ENCODE data around the gene HIPK4.
"Not testable (repeated sequence)": the region's sequence is repeated elsewhere in the genome, so short reads cannot be mapped to it uniquely, and the experiment has no call there.

The HIPK4 gene

DNA sequence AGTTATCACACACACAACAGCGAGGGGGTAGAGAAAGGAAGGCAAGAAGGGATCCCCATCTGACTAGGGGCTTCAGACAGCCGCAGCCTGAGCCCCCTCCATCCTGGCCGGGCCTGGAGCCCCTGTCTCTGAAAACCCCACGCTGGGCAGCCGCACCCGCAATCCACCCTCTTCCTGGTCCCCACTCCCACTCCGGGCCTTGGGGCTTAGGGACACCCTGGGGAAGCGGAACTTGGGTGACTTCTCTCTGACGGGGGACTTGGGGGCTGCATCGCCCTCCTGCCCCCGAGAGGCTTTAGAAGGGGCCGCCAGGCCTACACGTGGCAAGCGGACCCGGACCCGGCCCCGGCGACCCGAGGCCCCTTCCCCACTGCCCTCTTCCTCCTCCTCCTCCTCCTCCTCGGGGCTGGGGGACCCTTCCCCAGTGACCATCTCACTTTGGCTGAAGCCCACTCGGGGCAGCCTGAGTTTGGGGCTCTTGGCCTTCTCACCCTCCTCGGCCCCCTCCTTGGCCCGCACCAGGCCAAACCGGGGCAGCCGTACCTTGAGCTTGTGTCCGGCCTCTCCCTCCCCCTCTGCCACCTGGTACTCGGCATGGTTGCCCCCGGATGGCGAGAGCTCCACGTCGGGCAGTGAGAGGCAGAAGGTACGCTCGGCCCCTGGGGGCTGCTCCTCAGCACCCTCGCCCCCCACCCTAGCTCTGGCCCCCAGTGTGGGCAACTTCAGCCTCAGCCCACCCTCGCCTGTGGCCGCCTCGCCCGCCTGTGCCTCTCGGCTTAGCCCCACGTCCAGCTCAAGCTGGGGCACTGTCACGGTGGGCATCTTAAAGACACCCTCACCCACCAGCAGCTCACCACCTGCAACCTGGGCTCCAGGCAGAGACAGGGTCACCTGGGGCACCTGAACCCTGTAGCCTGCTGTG is 4.2 kb upstream of the HIPK4 start:
- DNase-seq (ENCODE audit: low read depth in 2 of 2): no peak

DNA sequence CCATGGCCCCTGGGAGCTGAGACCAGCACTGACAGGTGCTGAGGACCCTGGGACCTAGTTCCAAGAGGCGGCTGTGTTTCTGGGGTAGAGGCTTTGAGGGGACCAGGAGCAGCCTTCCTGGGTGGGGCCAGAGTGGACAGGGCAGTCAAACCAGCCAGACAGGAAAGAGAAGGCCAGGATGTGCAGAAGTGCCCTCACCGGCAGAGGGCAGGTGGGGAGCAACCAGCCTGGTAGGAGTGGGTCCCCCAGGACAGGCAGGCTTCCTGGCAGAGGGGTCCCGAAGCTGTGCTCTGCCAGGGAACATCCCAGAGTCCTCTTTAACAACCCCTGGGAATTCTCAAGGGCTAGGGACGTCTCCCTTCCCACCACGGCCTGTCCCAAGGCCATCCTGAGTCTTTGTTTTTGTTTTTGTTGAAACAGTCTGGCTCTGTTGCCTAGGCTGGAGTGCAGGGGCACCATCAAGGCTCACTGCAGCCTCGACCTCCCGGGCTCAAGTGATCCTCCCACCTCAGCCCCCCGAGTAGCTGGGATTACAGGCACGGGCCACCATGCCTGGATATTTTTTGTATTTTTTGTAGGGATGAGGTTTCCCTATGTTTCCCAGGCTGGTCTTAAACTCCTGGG is 3.0 kb upstream of the HIPK4 start:
- no peak for DNase-seq (ENCODE audit: low read depth in 2 of 2)

DNA sequence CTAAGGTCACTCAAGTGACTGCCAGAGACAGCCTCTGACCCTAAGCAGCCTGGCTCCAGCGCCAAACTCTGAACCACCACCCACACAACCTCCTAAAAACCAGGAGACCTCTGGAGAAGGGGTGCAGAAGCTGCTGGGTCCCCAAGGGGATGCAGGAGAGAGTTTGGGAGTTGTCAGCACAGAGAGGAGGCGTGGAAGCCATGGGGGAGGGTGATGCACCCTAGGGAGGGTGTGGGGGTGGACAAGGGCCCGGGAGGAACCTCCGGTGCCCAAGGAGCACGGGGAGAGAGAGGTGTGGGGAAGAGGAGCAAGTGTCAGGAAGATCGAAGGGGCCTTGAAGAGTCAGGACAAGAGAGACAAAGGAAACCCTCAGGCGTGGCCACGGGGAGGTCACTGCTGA is 2.1 kb upstream of the HIPK4 start:
- no peak for DNase-seq (ENCODE audit: low read depth in 2 of 2)

DNA sequence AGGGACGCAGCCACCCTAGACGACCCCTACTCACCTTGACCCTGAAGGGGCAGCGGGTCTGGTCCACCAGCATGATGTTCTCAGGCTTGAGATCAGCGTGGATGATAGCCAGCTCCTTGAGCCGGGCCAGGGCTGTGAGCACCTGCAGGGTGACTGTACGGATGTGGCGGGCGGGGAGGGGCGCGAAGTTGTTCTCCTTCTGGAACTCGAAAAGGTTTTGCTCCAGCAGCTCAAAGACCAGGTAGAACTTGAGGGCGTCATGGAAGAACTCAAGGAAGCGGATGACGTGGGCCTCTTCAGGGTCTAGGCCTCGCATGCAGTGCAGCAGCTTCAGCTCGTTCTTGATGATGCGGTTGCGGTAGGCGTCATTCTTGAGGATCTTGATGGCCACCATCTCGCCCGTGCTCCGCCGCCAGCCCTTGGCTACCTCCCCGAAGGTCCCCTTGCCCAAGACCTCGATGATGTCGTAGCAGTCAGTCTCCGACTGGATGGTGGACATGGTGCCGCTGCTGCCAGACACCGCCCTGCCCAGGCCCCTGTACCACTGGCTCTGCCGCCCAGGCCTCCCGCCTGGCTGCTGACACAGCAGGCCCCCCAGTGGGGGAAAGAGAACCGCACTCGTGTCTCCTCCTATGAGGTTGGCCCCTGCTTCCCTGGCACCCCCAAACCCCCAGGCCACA is 437 bp downstream of the HIPK4 start:
- no peak for DNase-seq (ENCODE audit: low read depth in 2 of 2)

DNA sequence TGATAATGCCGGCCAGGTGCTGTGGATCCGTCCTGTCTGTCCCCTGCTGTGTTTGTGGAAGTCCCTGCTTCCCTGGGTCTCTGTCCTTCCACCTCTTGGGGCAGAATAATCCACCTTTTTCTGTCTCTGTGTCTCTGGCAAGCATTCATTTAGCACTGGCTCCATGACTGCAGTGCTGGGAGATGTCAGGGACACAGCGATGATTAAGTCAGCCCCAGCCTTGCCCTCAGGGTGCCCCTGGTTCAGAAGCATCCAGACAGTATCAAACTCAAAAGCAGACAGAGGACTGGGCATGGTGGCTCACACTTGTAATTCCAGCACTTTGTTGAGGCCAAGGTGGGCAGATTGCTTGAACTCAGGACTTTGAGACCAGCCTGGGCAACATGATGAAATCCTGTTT is 1.5 kb downstream of the HIPK4 start:
- DNase-seq (ENCODE audit: low read depth in 2 of 2): no peak

DNA sequence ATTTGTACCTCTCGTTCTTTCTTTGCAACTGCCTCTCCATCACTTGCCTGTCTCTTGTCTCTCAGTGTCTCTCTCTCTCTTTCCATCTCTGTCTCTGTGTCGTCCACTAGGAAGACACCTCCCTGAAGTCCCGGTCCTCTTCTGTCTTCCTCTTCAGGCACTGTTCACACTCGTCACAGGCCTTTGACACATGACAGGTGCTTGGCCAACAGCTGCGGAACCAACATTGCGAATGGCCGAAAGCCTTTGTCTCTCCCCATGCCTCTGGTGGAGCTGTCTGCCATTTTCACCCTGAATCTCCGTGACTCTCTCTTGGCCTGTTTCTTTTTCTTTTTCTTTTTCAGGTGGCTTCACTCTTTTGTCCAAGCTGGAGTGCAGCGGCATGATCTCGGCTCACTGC is 2.8 kb downstream of the HIPK4 start:
- no peak for DNase-seq (ENCODE audit: low read depth in 2 of 2)

DNA sequence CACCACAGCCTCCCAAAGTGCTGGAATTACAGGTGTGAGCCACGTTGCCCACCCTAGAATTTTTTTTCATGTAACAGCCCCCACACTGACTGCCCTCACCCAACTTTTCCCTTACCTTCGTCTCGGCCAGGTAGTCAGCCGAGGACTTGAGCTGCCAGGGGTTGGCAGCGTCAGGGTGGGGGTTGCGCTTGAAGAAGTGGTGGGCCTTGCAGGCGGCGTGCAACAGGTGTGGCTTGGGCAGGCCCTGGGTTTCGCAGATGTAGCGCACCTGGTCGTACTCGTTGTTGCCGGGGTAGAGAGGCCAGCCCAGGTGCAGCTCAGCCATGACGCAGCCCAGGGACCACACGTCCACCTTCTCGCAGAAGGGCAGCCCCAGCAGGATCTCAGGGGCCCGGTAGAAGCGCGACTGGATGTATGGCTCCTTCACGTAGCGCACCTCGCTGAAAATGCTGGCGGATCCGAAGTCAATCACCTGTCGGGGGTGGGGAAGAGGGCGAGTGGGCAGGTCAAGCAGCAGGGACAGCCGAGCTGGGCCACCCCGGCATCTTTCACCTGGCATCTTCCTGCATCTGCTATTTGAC is 6.2 kb downstream of the HIPK4 start:
- DNase-seq (ENCODE audit: low read depth in 2 of 2): no peak

DNA sequence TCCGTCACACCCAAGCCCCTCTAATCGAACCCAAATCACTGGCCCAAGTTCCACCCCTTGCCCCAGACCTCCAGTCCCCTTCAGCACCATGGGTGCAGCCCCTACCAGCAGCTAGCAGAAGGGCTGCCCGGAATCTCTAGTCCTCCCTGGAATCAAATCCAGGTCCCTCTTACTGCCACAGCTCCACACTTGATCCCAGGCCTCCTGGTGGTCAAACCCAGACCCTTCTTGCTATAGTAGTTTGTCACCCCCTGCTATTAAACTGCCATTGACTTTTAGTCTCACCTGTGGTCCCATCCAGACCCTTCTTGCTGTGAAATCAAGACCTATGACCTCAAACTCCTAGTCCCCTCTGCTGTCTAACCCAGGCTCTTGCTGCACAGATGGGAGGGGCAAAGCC is 8.7 kb downstream of the HIPK4 start:
- no peak for DNase-seq (ENCODE audit: low read depth in 2 of 2)

DNA sequence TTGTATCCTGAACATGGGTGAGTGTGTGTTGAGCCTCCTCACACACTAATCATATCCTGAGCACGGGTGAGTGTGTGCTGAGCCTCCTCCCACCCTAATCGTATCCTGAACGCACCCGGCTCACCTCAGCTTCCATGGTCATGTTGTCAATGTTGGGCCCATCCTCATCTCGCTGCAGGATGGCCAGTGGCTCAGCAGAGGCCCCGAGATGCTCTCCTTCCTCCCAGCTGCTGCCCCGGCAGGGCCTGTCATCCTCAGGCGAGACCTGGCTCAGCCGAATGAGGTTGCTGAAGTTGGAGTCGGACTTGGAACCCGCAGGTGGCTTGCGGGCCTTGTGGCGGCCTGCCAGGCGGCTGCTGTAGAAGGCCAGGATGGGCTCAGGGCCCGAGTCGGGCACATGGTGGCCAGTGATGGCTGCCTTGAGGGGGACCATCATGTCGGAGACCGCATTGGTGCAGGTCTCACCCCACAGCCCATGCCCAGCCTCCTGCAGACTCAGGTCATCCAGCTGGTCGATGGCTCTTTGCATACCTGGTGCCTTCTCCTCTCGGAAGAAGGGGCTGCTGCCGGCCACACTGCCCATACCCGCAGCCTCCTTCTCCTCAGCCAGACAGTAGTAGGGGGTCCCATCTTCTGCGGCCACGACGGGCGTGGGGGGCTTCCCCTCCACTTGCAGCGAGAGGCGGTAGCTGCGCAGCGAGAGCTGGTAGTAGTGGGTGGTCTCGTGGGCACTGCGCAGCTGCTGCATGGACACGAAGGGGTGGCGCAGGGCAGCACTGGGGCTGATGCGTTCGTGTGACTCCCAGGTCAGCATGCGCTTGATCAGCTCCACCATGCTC is 9.6 kb downstream of the HIPK4 start:
- DNase-seq (ENCODE audit: low read depth in 2 of 2): no peak

DNA sequence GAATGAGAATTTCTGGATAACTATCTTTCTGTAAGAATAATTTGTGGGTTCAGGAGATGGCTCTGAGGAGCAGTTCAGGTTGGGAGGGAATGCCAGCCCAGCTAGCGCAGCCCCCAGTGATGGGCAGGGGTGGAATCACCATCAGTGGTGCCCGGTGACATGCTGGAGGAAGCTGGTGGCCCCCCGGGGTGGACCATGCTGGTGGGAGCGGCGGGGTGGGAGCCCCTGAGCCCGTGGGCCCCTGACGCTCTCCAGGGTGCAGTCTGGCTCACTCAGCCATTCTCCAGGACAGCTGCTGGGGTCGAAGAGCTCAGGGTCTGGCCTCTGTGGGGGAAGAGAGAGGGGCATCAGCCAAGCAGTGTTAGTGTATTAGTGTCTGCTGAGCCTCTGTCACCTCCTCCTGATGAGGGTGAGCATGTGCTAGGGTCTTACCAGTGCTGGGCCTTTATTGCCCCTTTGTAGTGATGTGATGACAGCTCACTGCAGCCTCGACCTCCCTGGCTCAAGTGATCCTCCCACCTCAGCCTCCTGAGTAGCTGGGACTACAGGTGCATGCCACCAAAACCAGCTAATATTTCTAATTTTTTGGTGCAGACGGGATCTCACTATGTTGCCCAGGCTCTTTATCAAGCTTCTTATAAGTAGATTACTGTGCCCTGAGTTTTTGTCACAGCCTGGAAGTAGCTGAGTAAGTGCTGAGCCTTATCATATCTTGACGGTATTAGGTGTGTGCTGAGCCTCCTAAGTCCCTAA is 10.4 kb downstream of the HIPK4 start:
- no peak for DNase-seq (ENCODE audit: low read depth in 2 of 2)

DNA sequence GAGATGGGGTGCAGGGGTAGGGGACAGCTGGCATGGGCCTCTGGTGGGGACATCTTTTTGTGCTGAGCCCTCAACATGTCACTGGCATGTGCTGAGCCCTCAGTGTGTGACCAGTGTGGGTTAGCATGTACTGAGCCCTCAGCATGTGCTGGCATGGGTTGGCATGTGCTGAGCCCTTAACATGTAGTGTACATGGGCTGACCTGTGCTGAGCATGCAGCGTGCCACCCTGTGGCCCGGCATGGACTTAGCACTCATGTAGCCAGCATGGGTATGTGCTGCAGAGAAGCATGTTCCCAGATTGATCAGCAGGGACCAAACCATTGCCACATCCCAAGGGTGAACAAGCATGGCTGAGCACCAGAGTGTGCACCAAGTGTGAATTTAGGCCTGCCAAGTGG is 11.5 kb downstream of the HIPK4 start:
- DNase-seq (ENCODE audit: low read depth in 2 of 2): no peak

DNA sequence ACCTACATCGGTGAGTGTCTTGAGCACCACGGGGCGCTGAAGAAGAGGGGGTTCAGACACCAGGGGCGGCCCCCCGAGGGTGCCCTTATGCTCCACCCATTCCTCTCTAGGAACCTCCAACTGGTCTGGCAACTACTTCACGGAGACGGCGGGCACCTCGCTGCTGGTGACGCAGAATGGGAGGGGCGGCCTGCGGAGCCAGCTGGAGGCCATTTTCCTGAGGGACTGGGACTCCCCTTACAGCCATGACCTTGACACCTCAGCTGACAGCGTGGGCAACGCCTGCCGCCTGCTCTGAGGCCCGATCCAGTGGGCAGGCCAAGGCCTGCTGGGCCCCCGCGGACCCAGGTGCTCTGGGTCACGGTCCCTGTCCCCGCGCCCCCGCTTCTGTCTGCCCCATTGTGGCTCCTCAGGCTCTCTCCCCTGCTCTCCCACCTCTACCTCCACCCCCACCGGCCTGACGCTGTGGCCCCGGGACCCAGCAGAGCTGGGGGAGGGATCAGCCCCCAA is 12.1 kb downstream of the HIPK4 start:
- no peak for DNase-seq (ENCODE audit: low read depth in 2 of 2)

DNA sequence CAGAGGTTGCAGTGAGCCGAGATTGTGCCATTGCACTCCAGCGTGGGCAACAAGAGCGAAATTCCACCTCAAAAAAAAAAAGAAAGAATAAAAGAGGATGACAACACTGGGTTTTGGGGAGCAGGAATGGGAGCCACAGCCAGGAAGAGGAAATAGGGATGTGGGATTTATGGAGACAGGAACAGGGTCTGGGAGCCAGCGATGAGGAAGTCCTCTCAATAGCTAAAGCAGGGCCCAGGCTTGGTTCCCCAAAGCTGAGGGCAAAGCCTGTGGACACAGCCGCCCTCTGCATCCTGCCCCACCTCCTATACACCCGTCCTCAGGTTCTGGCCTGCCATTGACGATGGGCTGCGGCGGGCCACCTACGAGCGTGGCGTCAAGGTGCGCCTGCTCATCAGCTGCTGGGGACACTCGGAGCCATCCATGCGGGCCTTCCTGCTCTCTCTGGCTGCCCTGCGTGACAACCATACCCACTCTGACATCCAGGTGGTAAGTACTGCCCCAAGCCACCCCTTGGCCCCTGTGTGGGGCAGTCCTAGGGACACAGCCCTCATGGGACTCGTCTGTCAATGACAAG is 13.6 kb downstream of the HIPK4 start:
- no peak for DNase-seq (ENCODE audit: low read depth in 2 of 2)

DNA sequence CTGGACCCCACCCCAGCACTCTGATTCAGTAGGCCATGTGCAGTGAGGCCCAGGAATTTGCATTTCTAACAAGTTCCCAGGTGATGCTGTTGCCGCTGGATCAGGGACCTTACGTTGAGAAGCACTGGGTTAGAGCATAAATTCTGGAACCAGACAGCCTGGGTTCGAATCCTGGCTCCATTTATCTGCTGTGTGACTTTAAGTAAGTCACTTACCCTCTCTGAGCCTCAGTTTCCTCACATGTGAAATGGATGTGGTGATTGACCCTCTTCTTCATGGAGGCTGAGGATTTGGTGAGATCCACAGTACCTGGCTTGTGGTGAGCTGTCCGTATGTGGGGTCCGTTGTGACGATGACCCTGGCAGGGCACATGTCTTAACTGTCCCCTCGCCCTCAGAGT is 15.9 kb downstream of the HIPK4 start:
- DNase-seq (ENCODE audit: low read depth in 2 of 2): no peak

DNA sequence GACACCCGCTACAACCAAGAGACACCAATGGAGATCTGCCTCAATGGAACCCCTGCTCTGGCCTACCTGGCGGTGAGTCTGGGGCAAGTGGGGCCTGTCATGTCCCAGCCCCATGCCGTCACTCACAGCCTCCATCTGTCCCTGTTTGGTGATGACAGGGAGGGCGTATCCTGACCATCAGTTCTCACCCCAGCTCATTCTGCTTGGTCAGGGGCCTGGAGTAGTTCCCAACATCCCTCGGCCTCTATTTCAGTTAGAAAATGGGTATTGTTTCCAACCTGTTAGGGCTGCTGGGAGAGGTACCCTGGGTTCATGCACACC is 18.2 kb downstream of the HIPK4 start:
- DNase-seq (ENCODE audit: low read depth in 2 of 2): no peak

DNA sequence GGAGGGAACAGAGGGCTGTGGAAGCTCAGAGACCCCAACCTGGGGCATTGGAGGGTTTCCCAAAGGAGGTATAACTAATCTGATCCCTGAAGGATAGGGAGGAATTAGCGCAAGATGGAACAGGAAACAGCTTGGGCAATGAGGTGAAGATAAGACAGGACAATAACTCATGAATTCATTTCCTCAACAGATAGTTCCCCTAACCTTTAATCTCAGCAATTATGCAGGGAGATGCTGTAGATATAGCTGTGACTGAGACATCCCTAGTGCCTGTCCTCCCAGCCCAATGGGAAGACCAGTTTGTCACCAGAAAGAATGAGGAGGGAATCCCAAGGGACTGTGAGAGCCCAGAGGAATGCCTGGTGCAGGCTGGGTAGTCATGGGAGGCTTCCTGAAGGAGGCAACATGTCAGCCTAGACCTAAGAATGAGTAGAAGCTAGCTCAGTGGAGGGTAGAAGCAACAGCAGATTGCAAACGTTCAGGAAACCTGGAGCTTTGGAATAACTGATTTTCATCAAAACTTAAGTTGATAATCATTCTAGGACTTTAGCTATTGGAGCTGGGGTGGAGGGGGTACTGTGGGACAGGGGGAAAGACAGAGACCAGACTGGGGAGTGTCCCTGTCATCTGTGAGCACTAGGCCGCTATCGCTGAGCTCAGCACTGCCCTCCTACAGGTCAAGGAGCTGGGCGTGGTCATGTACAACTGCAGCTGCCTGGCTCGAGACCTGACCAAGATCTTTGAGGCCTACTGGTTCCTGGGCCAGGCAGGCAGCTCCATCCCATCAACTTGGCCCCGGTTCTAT is 18.8 kb downstream of the HIPK4 start:
- DNase-seq (ENCODE audit: low read depth in 2 of 2): no peak

DNA sequence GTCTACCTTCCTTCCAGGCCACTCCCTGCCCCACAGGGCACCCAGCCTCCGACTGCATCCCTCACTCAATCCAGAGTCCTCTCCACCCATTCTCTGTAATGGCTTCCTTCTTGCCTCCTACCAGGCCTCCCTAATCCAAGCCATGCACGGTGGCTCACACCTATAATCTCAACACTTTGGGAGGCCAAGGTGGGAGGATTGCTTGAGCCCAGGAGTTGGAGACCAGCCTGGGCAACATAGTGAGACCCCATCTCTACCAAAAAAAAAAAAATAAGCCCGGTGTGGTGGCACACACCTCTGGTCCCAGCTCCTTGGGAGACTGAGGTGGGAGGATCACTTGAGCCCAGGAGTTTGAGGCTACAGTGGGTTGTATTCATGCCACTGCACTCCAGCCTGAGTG is 19.7 kb downstream of the HIPK4 start:
- DNase-seq (ENCODE audit: low read depth in 2 of 2): not testable (repeated sequence)

DNA sequence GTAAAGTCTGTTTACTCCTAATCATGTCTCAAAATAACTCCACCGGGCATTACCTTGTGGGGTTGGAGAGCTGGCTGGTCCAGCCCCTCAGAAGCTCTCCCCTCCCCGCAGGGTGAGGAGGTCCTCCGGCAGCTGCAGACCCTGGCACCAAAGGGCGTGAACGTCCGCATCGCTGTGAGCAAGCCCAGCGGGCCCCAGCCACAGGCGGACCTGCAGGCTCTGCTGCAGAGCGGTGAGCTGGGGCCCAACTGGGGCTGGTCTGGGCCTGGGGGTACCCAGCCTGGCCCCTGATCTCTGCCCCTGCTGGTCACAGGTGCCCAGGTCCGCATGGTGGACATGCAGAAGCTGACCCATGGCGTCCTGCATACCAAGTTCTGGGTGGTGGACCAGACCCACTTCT is 20.2 kb downstream of the HIPK4 start:
- no peak for DNase-seq (ENCODE audit: low read depth in 2 of 2)

DNA sequence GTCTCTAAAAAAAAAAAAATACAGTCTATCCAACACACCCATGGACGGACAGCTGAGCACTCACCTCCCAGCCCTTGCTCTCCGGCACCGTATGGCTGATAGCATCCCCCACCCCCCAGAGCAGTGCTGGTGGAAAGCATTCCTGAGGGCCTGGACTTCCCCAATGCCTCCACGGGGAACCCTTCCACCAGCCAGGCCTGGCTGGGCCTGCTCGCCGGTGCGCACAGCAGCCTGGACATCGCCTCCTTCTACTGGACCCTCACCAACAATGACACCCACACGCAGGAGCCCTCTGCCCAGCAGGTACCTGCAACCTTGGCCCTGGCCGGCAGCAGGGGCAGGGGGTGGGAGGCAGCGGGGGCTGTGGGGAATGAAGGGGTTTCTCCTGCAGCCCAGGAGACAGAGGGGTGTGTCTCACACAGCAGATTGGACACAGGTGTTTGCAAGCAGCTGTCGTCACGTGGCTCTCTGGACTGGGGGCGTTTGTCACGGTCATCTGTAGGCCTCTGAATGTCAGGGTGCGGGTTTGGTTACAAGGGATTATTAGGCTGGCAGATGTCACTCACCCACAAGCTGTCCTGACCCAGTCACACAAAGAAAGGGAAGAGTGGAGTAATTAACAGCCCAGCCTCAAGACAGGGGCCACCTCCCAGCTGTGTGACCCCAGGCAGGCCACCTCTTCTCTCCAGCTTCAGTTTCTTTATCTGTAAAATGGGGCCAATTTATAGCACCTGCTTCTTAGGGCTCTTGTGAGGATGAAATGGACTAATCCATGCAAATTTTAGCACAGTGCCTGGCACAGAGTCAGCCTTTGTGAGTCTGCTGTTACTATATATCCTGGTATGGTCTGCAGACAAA is 22.2 kb downstream of the HIPK4 start:
- no peak for DNase-seq (ENCODE audit: low read depth in 2 of 2)

Data from stimulated activated CD4-positive, alpha-beta T cell treated with anti-CD3 and anti-CD28 coated beads, Interleukin-4, amount 100 ng/mL, for 48 hours (primary cell).